NT2/D1 (cell line): ENCODE results near the gene SLC39A6.
"Not testable (repeated sequence)": the region's sequence is repeated elsewhere in the genome, so short reads cannot be mapped to it uniquely, and the experiment has no call there.

Source experiments
- DNase-seq: peaks from one replicate; pipeline ENCODE4 v3.0.0-alpha.2; 2011; ENCODE audit warnings: low read depth, low spot score
- H3K27me3 ChIP-seq: 2 replicates; pipeline ENCODE4 v1.6.0; 2011; ENCODE audit warnings: mild to moderate bottlenecking; ENCODE audit not compliant: insufficient read length, insufficient read depth
- H3K36me3 ChIP-seq: 2 replicates; pipeline ENCODE4 v1.6.1; 2011; ENCODE audit warnings: mild to moderate bottlenecking, low read length, mixed read lengths; ENCODE audit not compliant: insufficient read depth, insufficient read length
- H3K4me1 ChIP-seq: 2 replicates; pipeline ENCODE4 v1.5.1; 2011; ENCODE audit not compliant: insufficient read depth, insufficient read length
- H3K4me3 ChIP-seq: 2 replicates; pipeline ENCODE4 v1.5.1; 2011; ENCODE audit warnings: low read depth; ENCODE audit not compliant: insufficient read length
- H3K9ac ChIP-seq: 2 replicates; pipeline ENCODE4 v1.6.0; 2011; ENCODE audit warnings: low read depth; ENCODE audit not compliant: insufficient read length
- H3K9me3 ChIP-seq: 2 replicates; pipeline ENCODE4 v1.5.1; 2011; ENCODE audit warnings: mild to moderate bottlenecking, low read length; ENCODE audit not compliant: insufficient read depth
- SUZ12 ChIP-seq: IDR thresholded peaks from 2 replicates; pipeline ENCODE4 v1.6.1; 2011; ENCODE audit not compliant: insufficient read length, insufficient read depth; ENCODE audit errors: extremely low read depth
- YY1 ChIP-seq: IDR thresholded peaks from 2 replicates; pipeline ENCODE4 v1.6.1; 2011; ENCODE audit not compliant: insufficient read length, insufficient read depth
- ZNF274 ChIP-seq: IDR thresholded peaks from 2 replicates; pipeline ENCODE4 v1.6.1; 2011; ENCODE audit warnings: mild to moderate bottlenecking, low read depth, low read length

Gene SLC39A6

DNA sequence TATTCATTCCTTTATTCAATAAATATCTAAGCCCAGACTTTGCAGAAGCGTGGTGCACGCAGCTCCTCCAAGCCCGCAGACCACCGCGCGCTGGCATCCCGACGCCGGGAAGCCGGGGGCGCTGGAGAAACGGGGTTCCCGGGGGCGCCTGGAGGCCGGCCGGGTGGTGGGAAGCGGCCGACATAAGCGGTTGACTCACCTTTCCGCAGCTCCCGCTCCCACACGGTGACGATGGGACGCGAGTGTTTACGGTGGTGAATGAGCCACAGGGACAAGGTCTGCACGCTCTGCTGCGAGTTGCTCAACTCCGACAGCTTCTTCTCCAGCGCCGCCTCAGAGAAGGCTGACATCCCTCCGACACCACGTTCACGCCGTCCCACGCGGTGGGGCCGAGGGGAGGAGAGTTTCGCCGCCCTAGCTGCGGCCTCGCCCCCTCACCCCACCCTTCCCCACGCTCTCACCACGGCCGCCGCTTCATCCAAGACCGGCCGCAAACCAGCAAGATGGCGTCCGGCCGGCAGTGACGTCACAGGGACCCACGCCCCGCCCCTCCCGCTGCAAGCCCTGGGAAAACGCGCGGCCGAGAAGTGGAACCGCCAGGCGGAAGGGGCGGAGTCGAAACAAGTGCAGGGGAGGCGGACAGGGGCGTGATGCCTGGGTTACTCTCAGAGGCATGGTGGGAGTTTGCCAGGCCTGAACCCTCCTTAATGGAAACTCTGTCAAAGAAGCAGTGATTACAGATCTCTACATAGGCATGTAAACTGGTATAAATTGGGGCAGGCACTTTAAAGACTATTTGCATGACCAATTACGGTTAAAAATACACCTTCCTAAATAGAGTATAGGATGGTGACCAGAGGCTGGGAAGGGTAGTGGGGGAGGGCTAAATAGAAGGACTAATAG is 61.8 kb downstream of the SLC39A6 start, which contains the start of gene RPRD1A:
TSS of gene RPRD1A (minus strand) at position 505 of the 903 bp plus-strand sequence. CDS start at position 350, 155 bp downstream.
- H3K27me3 ChIP-seq, result no peaks in the 10 kb centered on the region
- peak within 1 kb of the TSS; percentile 95 for H3K9ac ChIP-seq
- DNase-seq, result peak; percentile 88
- H3K4me3 ChIP-seq, result peak within 1 kb of the TSS; percentile 94
- peaks cover 10% of the 10 kb centered on the region for H3K36me3 ChIP-seq
- 0 out of 2 replicates have a peak, but pooled peaks cover 7% of the 10 kb centered on the region for H3K9me3 ChIP-seq
- TF ChIP-seq SUZ12, result no peak
- peak; percentile 67 for TF ChIP-seq YY1
- H3K4me1 ChIP-seq, result no peaks in the 10 kb centered on the region

DNA sequence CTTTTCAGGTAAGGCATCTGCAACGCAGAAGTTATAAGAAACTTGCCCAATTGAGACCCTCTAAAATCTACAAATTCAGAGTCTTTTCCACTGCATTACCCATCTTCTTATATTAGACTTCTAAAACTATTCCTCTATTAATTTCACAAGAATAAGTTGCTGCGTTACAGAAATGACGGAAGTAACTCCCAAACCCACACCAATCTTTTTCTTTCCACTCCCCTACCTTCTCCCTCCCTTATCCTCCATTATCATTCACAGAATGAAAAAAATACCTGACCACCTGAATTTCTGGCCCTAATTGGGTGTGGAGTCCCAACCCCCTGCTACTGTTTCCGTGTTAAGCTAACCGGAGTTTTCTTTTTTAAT is 62.5 kb downstream of the SLC39A6 start:
- H3K9ac ChIP-seq, result peak overlapping the region; percentile 95
- H3K27me3 ChIP-seq, result no peaks in the 10 kb centered on the region
- no peak for TF ChIP-seq YY1
- TF ChIP-seq SUZ12, result no peak
- TF ChIP-seq ZNF274, result no peak
- no peak for DNase-seq
- H3K4me1 ChIP-seq, result no peaks in the 10 kb centered on the region
- H3K9me3 ChIP-seq, result 0 out of 2 replicates have a peak, but pooled peaks cover 7% of the 10 kb centered on the region
- peak overlapping the region; percentile 94 for H3K4me3 ChIP-seq
- peaks cover 10% of the 10 kb centered on the region for H3K36me3 ChIP-seq

DNA sequence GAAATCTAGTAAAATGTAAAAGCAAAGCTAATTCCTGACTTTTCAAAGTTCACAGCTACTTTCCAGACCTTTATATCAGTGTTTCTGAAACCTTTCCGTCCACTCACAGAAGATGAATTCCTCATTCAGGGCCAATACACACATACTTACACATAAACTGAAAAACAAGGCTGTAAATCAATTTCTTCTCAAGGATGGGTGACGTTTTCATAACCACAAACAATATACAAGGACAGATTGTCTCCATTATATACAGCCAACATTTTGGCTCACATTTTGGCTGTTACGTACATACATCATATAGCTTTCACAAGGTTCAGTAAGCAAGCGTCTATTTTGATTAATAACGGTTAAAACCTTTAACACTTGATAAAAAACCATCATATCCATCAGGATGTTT is 63.1 kb downstream of the SLC39A6 start:
- Histone ChIP-seq H3K36me3 (peaks cover 10% of the 10 kb centered on the region), H3K4me3 (peak overlapping the region; percentile 94), H3K9ac (peak overlapping the region; percentile 95), H3K9me3 (0 out of 2 replicates have a peak, but pooled peaks cover 7% of the 10 kb centered on the region), H3K27me3 (no peaks in the 10 kb centered on the region), H3K4me1 (no peaks in the 10 kb centered on the region)
- TF ChIP-seq ZNF274 (no peak), SUZ12 (no peak)
- no peak for DNase-seq

DNA sequence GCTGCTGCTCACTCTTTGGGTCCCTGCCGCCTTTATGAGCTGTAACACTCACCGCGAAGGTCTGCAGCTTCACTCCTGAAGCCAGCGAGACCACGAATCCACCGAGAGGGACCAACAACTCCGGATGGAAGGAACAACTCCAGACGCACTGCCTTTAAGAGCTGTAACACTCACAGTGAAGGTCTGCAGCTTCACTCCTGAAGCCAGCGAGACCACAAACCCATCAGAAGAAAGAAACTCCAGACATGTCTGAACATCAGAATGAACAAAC is 64.4 kb downstream of the SLC39A6 start:
- H3K27me3 ChIP-seq, H3K4me1 ChIP-seq, H3K4me3 ChIP-seq, H3K9me3 ChIP-seq, H3K9ac ChIP-seq, DNase-seq: not testable (repeated sequence)
- H3K36me3 ChIP-seq, result peaks cover 10% of the 10 kb centered on the region

DNA sequence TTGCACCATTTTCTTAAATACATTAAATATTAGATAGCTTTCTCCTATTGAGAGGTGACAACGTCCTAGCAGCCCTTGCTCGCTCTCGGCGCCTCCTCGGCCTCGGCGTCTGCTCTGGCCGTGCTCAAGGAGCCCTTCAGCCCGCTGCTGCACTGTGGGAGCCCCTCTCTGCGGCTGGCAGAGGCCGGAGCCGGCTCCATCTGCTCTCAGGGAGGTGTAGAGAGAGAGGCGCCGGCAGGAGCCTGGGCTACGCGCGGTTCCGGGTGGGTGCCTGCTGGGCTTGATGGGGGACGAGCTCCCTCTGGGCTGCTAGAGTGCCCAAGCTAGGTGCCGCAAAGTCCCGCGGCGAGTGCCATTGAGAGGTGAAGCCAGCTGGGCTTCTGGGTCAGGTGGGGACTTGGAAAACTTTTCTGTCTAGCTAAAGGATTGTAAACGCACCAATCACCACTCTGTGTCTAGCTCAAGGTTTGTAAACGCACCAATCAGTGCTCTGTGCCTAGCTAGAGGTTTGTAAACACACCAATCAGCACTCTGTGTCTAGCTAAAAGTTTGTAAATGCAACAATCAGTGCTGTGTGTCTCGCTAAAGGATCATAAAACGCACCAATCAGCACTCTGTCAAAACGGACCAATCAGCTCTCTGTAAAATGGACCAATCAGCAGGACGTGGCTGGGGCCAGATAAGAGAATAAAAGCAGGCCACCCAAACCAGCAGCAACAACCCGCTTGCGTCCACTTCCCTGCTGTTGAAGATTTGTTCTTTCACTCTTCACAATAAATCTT is 64.9 kb downstream of the SLC39A6 start:
- H3K9me3 ChIP-seq, result 0 out of 2 replicates have a peak, but pooled peaks cover 7% of the 10 kb centered on the region
- H3K27me3 ChIP-seq, result no peaks in the 10 kb centered on the region
- TF ChIP-seq YY1 (no peak), SUZ12 (no peak), ZNF274 (no peak)
- H3K9ac ChIP-seq, result no peak overlapping the region
- peaks cover 10% of the 10 kb centered on the region for H3K36me3 ChIP-seq
- DNase-seq, result no peak
- H3K4me3 ChIP-seq, result no peak overlapping the region
- H3K4me1 ChIP-seq, result no peaks in the 10 kb centered on the region

DNA sequence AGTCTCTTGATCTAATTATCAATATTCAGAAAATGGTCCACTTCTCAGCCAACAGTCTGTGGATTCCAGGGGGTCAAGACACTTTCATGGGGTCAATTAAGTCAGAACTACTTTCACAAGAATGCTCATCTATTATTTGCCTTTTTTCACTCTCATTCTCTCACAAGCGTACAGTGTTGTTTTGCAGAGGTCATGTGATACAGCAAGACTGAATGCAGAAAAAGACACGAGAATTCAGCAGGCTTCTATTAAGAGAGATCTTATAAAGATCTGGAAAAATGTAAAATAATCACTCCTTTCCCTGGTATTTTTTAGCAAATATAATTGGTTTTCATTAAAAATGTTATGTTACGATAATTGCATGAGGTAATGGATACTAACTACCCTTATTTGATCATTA is 70.5 kb downstream of the SLC39A6 start:
- Histone ChIP-seq H3K27me3 (no peaks in the 10 kb centered on the region), H3K9ac (no peak overlapping the region), H3K4me3 (no peak overlapping the region), H3K4me1 (no peaks in the 10 kb centered on the region), H3K9me3 (no peaks in the 10 kb centered on the region), H3K36me3 (peaks cover 5% of the 10 kb centered on the region)
- no peak for DNase-seq
- TF ChIP-seq SUZ12, result no peak
- TF ChIP-seq ZNF274, result no peak
- no peak for TF ChIP-seq YY1
